CD14-positive monocyte (primary cell): ENCODE measurements around the gene GHSR. TPM values are rescaled to one million over a fixed set of nuclear protein-coding genes. Genes with fewer than 3 reads are reported as not detected.

Source experiments
- DNase-seq, 3 donors: peaks; one replicate each; pipeline ENCODE4 v3.0.0-alpha.2; 2011 to 2022
- H2AFZ ChIP-seq: 2 replicates; pipeline ENCODE4 v1.6.0; 2012; ENCODE audit warnings: mild to moderate bottlenecking, low read depth, low read length, inconsistent platforms; ENCODE audit not compliant: insufficient read depth, poor library complexity, severe bottlenecking
- H3K27ac ChIP-seq, 2 donors: 1 replicate in 1 of 2; 2 replicates in 1 of 2; pipeline ENCODE4 v1.5.1; 2012 to 2013; ENCODE audit warnings: low read length in 2 of 2, control low read depth in 1 of 2, inconsistent platforms in 1 of 2, low read depth in 1 of 2, mild to moderate bottlenecking in 1 of 2
- H3K27me3 ChIP-seq, 2 donors: one replicate each; pipeline versions ENCODE4 v1.6.0 to v1.6.1; 2011 to 2013; ENCODE audit warnings: low read length in 2 of 2; ENCODE audit not compliant: control insufficient read depth in 2 of 2, insufficient read depth in 2 of 2
- H3K36me3 ChIP-seq, 2 donors: replicated peaks in 1 of 2; 1 replicate in 1 of 2; 2 replicates in 1 of 2; pipeline versions ENCODE4 v1.5.1 to v1.6.1; 2012 to 2013; ENCODE audit warnings: low read length in 2 of 2, control low read depth in 1 of 2, inconsistent platforms in 1 of 2, mild to moderate bottlenecking in 1 of 2; ENCODE audit not compliant: insufficient read depth in 2 of 2, control insufficient read depth in 1 of 2
- H3K4me1 ChIP-seq, 2 donors: 1 replicate in 1 of 2; 2 replicates in 1 of 2; pipeline versions ENCODE4 v1.5.1 to v1.6.1; 2012 to 2013; ENCODE audit warnings: low read length in 2 of 2, control low read depth in 1 of 2, inconsistent platforms in 1 of 2, mild to moderate bottlenecking in 1 of 2, moderate library complexity in 1 of 2; ENCODE audit not compliant: insufficient read depth in 2 of 2, control insufficient read depth in 1 of 2
- H3K4me2 ChIP-seq: replicated peaks from 2 replicates; pipeline ENCODE3; 2012; ENCODE audit warnings: low read length, moderate library complexity, mild to moderate bottlenecking; ENCODE audit not compliant: poor library complexity, severe bottlenecking; ENCODE audit errors: extremely low read depth
- H3K4me3 ChIP-seq, 3 experiments: fragments of 200-600 bp in 1 of 3; sonication (generic) in 1 of 3; replicated peaks in 1 of 3; 1 replicate in 2 of 3; 2 replicates in 1 of 3; pipeline ENCODE4 v1.5.1; 2011 to 2013; ENCODE audit warnings: low read length in 3 of 3, mild to moderate bottlenecking in 3 of 3, control low read depth in 2 of 3, low read depth in 2 of 3, inconsistent platforms in 1 of 3, moderate library complexity in 1 of 3
- H3K79me2 ChIP-seq: 2 replicates; pipeline ENCODE4 v1.6.0; 2012; ENCODE audit warnings: mild to moderate bottlenecking, control low read depth, inconsistent platforms, low read length, moderate library complexity; ENCODE audit not compliant: insufficient read depth
- H3K9ac ChIP-seq: 2 replicates; pipeline ENCODE4 v1.6.0; 2017; ENCODE audit warnings: low read length, mild to moderate bottlenecking; ENCODE audit not compliant: insufficient read depth, poor library complexity, severe bottlenecking
- H3K9me3 ChIP-seq, 2 donors: replicated peaks in 1 of 2; 1 replicate in 1 of 2; 2 replicates in 1 of 2; pipeline versions ENCODE4 v1.5.1 to v1.6.1; 2012 to 2013; ENCODE audit warnings: low read length in 2 of 2, control low read depth in 1 of 2; ENCODE audit not compliant: control insufficient read depth in 1 of 2, insufficient read depth in 1 of 2
- H4K20me1 ChIP-seq: 2 replicates; pipeline ENCODE4 v1.6.0; 2012; ENCODE audit warnings: mild to moderate bottlenecking, low read length, control low read depth, moderate library complexity; ENCODE audit not compliant: insufficient read depth
- H3K27ac Mint-ChIP-seq, 7 donors: one replicate each; pipeline ENCODE4 v1.8.0; 2020; ENCODE audit warnings: mild to moderate bottlenecking in 7 of 7, mixed read lengths in 7 of 7, moderate library complexity in 6 of 7, inconsistent platforms in 2 of 7
- H3K27me3 Mint-ChIP-seq, 3 donors: one replicate each; pipeline ENCODE4 v1.8.0; 2021 to 2022; ENCODE audit warnings: low read depth in 3 of 3, mild to moderate bottlenecking in 3 of 3, mixed read lengths in 3 of 3, moderate library complexity in 3 of 3, inconsistent platforms in 1 of 3
- H3K36me3 Mint-ChIP-seq, 2 donors: one replicate each; pipeline ENCODE4 v1.8.0; 2020; ENCODE audit warnings: mixed read lengths in 2 of 2, inconsistent platforms in 1 of 2, mild to moderate bottlenecking in 1 of 2
- H3K4me1 Mint-ChIP-seq: one replicate; pipeline ENCODE4 v1.8.0; 2020; ENCODE audit warnings: mild to moderate bottlenecking, mixed read lengths
- H3K4me3 Mint-ChIP-seq, 2 donors: one replicate each; pipeline ENCODE4 v1.8.0; 2020; ENCODE audit warnings: mild to moderate bottlenecking in 2 of 2, mixed read lengths in 2 of 2, moderate library complexity in 1 of 2
- H3K9me3 Mint-ChIP-seq, 7 donors: one replicate each; pipeline ENCODE4 v1.8.0; 2020 to 2022; ENCODE audit warnings: mixed read lengths in 7 of 7, mild to moderate bottlenecking in 6 of 7, moderate library complexity in 6 of 7, inconsistent platforms in 2 of 7
- WGBS: methylation state at CpG from one replicate; pipeline ENCODE4 v1.1.5; 2013; ENCODE audit warnings: missing lambda C conversion rate; ENCODE audit not compliant: insufficient coverage; 5-methylcytosine and 5-hydroxymethylcytosine counted together
- intact Hi-C, 2 donors: fragments of 100-400 bp; cut with micrococcal nuclease; formaldehyde crosslinking; loops; one replicate each; pipeline versions ENCODE4 v1.15.0 to v1.15.1; 2023
- polyA plus RNA-seq, 3 donors: library from polyadenylated mRNA; depleted of rRNA in 1 of 3; unstranded in 2 of 3; stranded (reverse) in 1 of 3; fragments of 300-500 nt in 2 of 3; fragments of >200 nt in 1 of 3; fragmentation: Illumina TruSeq in 2 of 3; gene quantifications; 1 replicate in 2 of 3; 2 replicates in 1 of 3; pipeline ENCODE4 v1.2.3, GENCODE V29; 2012 to 2021
- TF ChIP-seq, protein P1 (sequence below): fragments of 200-600 bp; IDR thresholded peaks from one replicate; pipeline ENCODE4 v1.8.0; 2022; ENCODE audit warnings: antibody characterized with exemption, mild to moderate bottlenecking

GHSR gene
- polyA plus RNA-seq, 3 donors = not detected

DNA sequence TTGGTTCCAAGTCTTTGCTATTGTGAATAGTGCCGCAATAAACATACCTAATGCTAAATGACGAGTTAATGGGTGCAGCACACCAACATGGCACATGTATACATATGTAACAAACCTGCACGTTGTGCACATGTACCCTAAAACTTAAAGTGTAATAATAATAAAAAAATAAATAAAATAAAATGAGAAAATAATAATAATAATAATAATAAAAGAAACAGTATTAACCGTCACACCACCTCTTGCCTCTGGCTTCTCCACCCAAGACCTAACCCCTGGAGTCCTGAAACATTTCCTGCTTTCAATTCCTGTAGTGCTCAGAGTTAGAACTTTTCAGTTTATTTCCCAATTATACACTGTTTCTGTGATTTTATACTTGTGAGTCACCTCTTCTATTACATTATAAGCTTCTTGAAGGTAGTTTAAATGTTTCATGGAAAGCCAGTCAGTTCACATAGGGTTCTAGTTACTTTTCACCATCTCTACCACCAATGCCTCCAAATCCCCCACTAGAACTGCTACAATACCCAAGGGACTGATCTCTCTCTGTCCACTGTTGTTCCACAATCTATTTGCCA is 18.4 kb upstream of the GHSR start:
- Histone ChIP-seq H3K36me3 (no peaks in the 10 kb centered on the region), H3K9me3 (peaks cover 0 to 2% of the 10 kb centered on the region in 2 donors), H4K20me1 (no peaks in the 10 kb centered on the region), H2AFZ (no peak overlapping the region), H3K4me2 (no peak overlapping the region), H3K27ac (no peak overlapping the region), H3K27me3 (no peaks in the 10 kb centered on the region), H3K4me1 (no peaks in the 10 kb centered on the region), H3K79me2 (no peaks in the 10 kb centered on the region), H3K9ac (no peak overlapping the region), H3K4me3 (no peak overlapping the region)
- H3K9me3 Mint-ChIP-seq = peaks cover 0 to 3% (median under 1%) of the 10 kb centered on the region in 7 donors
- no peaks in the 10 kb centered on the region for H3K36me3 Mint-ChIP-seq
- intact Hi-C loops = no loop called here
- no peak overlapping the region for H3K4me3 Mint-ChIP-seq
- H3K4me1 Mint-ChIP-seq = peaks cover 2% of the 10 kb centered on the region
- H3K27ac Mint-ChIP-seq = no peak overlapping the region
- no CpG with 5 or more reads among the region's 4 CpGs for WGBS
- peaks cover 9 to 15% (median 11%) of the 10 kb centered on the region in 3 donors for H3K27me3 Mint-ChIP-seq
- TF ChIP-seq, protein P1, sequence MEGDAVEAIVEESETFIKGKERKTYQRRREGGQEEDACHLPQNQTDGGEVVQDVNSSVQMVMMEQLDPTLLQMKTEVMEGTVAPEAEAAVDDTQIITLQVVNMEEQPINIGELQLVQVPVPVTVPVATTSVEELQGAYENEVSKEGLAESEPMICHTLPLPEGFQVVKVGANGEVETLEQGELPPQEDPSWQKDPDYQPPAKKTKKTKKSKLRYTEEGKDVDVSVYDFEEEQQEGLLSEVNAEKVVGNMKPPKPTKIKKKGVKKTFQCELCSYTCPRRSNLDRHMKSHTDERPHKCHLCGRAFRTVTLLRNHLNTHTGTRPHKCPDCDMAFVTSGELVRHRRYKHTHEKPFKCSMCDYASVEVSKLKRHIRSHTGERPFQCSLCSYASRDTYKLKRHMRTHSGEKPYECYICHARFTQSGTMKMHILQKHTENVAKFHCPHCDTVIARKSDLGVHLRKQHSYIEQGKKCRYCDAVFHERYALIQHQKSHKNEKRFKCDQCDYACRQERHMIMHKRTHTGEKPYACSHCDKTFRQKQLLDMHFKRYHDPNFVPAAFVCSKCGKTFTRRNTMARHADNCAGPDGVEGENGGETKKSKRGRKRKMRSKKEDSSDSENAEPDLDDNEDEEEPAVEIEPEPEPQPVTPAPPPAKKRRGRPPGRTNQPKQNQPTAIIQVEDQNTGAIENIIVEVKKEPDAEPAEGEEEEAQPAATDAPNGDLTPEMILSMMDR = no peak
- no peak for DNase-seq

DNA sequence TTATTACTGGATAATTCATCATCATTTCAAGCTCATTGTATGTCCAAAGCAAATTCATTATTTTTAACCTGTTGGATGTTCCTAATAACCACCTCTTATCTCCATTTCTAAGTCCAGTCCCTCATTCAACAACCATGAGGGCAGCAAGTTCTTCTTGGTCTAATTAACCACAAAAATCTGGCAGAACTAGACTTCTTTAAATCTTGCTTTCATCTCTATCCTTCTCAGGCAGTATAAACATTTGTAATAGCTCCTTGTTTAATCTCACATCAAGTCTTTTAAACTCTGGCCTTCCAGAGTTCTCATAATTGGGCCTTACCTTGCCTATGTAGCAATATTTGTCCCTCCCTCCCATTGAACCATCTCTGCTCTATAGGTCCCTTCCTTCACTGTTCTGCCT is 17.0 kb upstream of the GHSR start:
- Mint-ChIP-seq H3K4me1 (peaks cover 3% of the 10 kb centered on the region), H3K9me3 (peaks cover 0 to 3% (median 0%) of the 10 kb centered on the region in 7 donors), H3K36me3 (no peaks in the 10 kb centered on the region), H3K27me3 (peaks cover 6 to 15% (median 11%) of the 10 kb centered on the region in 3 donors), H3K27ac (no peak overlapping the region), H3K4me3 (no peak overlapping the region)
- Histone ChIP-seq H4K20me1 (no peaks in the 10 kb centered on the region), H3K36me3 (no peaks in the 10 kb centered on the region), H3K4me3 (no peak overlapping the region), H2AFZ (no peak overlapping the region), H3K27me3 (no peaks in the 10 kb centered on the region), H3K4me2 (no peak overlapping the region), H3K9ac (no peak overlapping the region), H3K79me2 (no peaks in the 10 kb centered on the region), H3K4me1 (no peaks in the 10 kb centered on the region), H3K9me3 (no peaks in the 10 kb centered on the region), H3K27ac (no peak overlapping the region)
- DNase-seq = no peak
- TF ChIP-seq, protein P1 = no peak
- intact Hi-C loops = no loop called here
